ENCODE measurements around the gene ADAP1. TPM values are rescaled to one million over a fixed set of nuclear protein-coding genes. Genes with fewer than 3 reads are reported as not detected.

ADAP1 gene
- total RNA-seq, 1 experiment from 2014 or later = 3.1 TPM

DNA sequence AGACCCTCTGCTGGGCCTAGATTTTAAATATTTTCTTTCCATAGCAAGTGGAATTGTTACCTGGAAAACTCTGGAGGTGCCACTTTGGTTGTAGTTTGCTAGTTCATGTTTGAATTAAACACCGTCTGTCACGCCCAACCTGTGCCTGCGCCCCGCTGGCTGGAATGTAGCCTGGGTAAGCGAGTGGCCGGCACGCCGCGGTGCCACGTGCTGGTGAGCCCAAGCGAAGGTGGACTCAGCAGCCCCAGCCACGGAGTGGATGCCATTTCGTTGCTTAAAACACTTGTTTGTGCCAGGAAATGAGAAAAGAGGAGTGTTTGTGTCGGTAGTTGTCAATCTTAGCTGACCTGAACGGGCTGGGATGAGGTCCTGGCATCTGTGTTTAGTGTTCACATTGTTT is 75.4 kb downstream of the ADAP1 start:
- in situ Hi-C loops (cut with HindIII; ENCODE audit: low pct_unique_long_range_greater_than_20kb, low sequenced_read_pairs) = no loop called here
- TF ChIP-seq, protein P1, sequence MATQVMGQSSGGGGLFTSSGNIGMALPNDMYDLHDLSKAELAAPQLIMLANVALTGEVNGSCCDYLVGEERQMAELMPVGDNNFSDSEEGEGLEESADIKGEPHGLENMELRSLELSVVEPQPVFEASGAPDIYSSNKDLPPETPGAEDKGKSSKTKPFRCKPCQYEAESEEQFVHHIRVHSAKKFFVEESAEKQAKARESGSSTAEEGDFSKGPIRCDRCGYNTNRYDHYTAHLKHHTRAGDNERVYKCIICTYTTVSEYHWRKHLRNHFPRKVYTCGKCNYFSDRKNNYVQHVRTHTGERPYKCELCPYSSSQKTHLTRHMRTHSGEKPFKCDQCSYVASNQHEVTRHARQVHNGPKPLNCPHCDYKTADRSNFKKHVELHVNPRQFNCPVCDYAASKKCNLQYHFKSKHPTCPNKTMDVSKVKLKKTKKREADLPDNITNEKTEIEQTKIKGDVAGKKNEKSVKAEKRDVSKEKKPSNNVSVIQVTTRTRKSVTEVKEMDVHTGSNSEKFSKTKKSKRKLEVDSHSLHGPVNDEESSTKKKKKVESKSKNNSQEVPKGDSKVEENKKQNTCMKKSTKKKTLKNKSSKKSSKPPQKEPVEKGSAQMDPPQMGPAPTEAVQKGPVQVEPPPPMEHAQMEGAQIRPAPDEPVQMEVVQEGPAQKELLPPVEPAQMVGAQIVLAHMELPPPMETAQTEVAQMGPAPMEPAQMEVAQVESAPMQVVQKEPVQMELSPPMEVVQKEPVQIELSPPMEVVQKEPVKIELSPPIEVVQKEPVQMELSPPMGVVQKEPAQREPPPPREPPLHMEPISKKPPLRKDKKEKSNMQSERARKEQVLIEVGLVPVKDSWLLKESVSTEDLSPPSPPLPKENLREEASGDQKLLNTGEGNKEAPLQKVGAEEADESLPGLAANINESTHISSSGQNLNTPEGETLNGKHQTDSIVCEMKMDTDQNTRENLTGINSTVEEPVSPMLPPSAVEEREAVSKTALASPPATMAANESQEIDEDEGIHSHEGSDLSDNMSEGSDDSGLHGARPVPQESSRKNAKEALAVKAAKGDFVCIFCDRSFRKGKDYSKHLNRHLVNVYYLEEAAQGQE (IDR thresholded peaks at IDR 0.05; ENCODE audit: insufficient read depth in 1 of 2, low read depth in 2 of 2, low read length in 1 of 2) = no peak
- no peak for TF ChIP-seq POLR2AphosphoS5 (IDR thresholded peaks at IDR 0.05; ENCODE audit: low read depth, low read length)
- TF ChIP-seq CTCF (IDR thresholded peaks at IDR 0.05) = no peak
- no peak for TF ChIP-seq TCF7L2 (IDR thresholded peaks at IDR 0.05; ENCODE audit: low read depth, low read length)
- no peak for TF ChIP-seq SIN3A (IDR thresholded peaks at IDR 0.05; ENCODE audit: borderline replicate concordance, insufficient read depth, low read depth, low read length)
- no peaks in the 10 kb centered on the region for H3K27me3 ChIP-seq (ENCODE audit: control insufficient read depth, insufficient read depth, low read length)
- no TSS peak for BruUV-seq (replicated peaks)
- H3K36me3 ChIP-seq (ENCODE audit: control insufficient read depth, insufficient read depth, low read length) = no peaks in the 10 kb centered on the region; the same call in none of the 2 replicates
- DNase-seq (ENCODE audit: low read depth, low spot score) (no peak), ATAC-seq (no peak)
- CTCF ChIA-PET = interaction anchor here (0.5 kb wide), 1 partner anchor 384 kb away, joined by 6 read pairs; no protein-coding TSS in a partner anchor
- H3K27ac ChIP-seq (ENCODE audit: low read length) = peak overlapping the region; percentile 42
- intact Hi-C loops (cut with micrococcal nuclease; ENCODE audit: unreplicated experiment) = no loop called here
- no peaks in the 10 kb centered on the region for H3K9me3 ChIP-seq (ENCODE audit: control insufficient read depth, insufficient read depth, low read depth, low read length)
- H3K4me3 ChIP-seq (ENCODE audit: low read depth in 2 of 2, low read length in 2 of 2) = peak overlapping the region; percentile 20 to 85; a peak in 3 of 4 replicates
- POLR2A ChIA-PET = no interaction called here
- peaks cover 45% of the 10 kb centered on the region for H3K4me1 ChIP-seq (ENCODE audit: control insufficient read depth, insufficient read depth, low read length)

DNA sequence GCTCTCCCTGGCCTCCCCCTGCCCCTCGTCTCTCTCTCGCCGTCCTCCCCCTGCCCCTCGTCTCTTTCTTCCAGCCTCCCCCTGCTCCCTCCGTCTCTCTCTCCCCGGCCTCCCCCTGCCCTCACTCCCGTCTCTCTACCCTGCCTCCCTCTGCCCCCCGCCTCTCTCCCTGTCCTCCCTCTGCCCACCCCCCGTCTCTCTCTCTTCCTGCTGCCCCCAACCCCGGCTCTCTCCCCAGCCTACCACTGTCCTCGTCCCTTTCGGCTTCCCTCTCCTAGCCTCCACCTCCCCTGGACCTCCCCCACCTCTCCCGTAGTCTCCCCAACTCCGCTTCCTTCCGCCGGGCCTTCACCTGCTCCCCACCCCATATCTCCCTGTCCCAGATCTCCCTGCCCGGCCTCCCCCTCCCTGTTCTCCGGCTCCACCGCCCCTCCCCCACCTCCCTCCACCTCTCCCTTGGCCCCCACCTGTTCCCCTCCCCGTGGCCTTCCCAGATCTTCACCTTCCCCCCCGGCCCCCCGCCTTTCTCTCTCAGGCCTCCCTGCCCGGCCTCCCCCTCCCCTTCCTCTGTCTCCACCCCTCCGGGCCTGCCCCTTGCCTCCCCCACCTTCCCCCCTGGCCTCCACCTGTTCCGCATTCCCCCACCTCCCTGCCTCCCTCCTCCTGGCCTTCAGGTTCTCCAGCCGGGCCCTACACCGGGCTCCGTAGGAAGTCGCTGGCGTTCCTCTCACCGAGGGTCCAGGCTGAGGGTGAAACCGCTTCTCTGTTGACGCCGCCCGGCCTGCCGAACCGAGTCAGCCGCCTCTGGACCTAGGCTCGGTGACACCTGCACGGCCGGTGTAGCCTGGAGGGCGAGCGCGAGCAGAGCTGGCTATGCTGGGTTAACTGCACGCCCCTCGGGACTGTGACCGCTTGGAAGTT is 76.9 kb downstream of the ADAP1 start:
- Histone ChIP-seq H3K4me1 (ENCODE audit: control insufficient read depth, insufficient read depth, low read length) (peaks cover 42% of the 10 kb centered on the region), H3K27me3 (ENCODE audit: control insufficient read depth, insufficient read depth, low read length) (no peaks in the 10 kb centered on the region), H3K27ac (ENCODE audit: low read length) (peak overlapping the region; percentile 83), H3K9me3 (ENCODE audit: control insufficient read depth, insufficient read depth, low read depth, low read length) (no peaks in the 10 kb centered on the region), H3K36me3 (ENCODE audit: control insufficient read depth, insufficient read depth, low read length) (no peaks in the 10 kb centered on the region; the same call in none of the 2 replicates), H3K4me3 (ENCODE audit: low read depth in 2 of 2, low read length in 2 of 2) (peak overlapping the region; percentile 79 to 85)
- CTCF ChIA-PET = no interaction called here
- POLR2A ChIA-PET = no interaction called here
- no TSS peak for BruUV-seq (replicated peaks)
- no peak for DNase-seq (ENCODE audit: low read depth, low spot score)
- ATAC-seq = no peak; the same call in 1 of the 2 replicates
- in situ Hi-C loops (cut with HindIII; ENCODE audit: low pct_unique_long_range_greater_than_20kb, low sequenced_read_pairs) (no loop called here), intact Hi-C loops (cut with micrococcal nuclease; ENCODE audit: unreplicated experiment) (no loop called here)
- no peak for TF ChIP-seq CTCF (IDR thresholded peaks at IDR 0.05)
- no peak for TF ChIP-seq SIN3A (IDR thresholded peaks at IDR 0.05; ENCODE audit: borderline replicate concordance, insufficient read depth, low read depth, low read length)
- no peak for TF ChIP-seq POLR2AphosphoS5 (IDR thresholded peaks at IDR 0.05; ENCODE audit: low read depth, low read length)
- TF ChIP-seq TCF7L2 (IDR thresholded peaks at IDR 0.05; ENCODE audit: low read depth, low read length) = no peak
- TF ChIP-seq, protein P1 (IDR thresholded peaks at IDR 0.05; ENCODE audit: insufficient read depth in 1 of 2, low read depth in 2 of 2, low read length in 1 of 2) = no peak
